Upper lobe of left lung (tissue), 4 donors: Measurements from ENCODE around the gene SP3.

ENCODE experiments used
- CTCF ChIP-seq, 6 experiments: fragments of 450-650 bp in 4 of 6; fragments of 200-600 bp in 2 of 6; sonication (generic) in 2 of 6; IDR thresholded peaks; one replicate each; pipeline ENCODE4 v1.5.1; 2016 to 2019; ENCODE audit warnings: antibody characterized with exemption in 6 of 6
- POLR2A ChIP-seq, 4 donors: fragments of 450-650 bp; IDR thresholded peaks; one replicate each; pipeline ENCODE4 v1.5.1; 2016 to 2017; ENCODE audit warnings: antibody characterized with exemption in 4 of 4, mild to moderate bottlenecking in 2 of 4
- POLR2AphosphoS5 ChIP-seq, 2 donors: sonication (generic); formaldehyde crosslinking; IDR thresholded peaks; one replicate each; pipeline ENCODE4 v1.5.1; 2017; ENCODE audit warnings: antibody characterized with exemption in 2 of 2

GRCh38 chr2:173997753-173998152 lies 32.6 kb upstream of the SP3 start:
- TF ChIP-seq POLR2A (IDR thresholded peaks at IDR 0.05) = no peak
- TF ChIP-seq POLR2AphosphoS5 (IDR thresholded peaks at IDR 0.05) = no peak
- TF ChIP-seq CTCF (IDR thresholded peaks at IDR 0.05) = no peak
